Mononuclear cell (primary cell): ENCODE data around the gene GRIP1. TPM values are rescaled to one million over a fixed set of nuclear protein-coding genes. Genes with fewer than 3 reads are reported as not detected.

ENCODE experiments used
- H3K27me3 ChIP-seq: 2 replicates; pipeline ENCODE4 v1.6.0; 2011; ENCODE audit warnings: low read length, control low read depth; ENCODE audit not compliant: insufficient read depth
- H3K4me1 ChIP-seq: 2 replicates; pipeline ENCODE4 v1.5.1; 2011; ENCODE audit warnings: mild to moderate bottlenecking, low read length, control low read depth; ENCODE audit not compliant: insufficient read depth
- H3K4me3 ChIP-seq: 2 replicates; pipeline ENCODE4 v1.5.1; 2011; ENCODE audit warnings: mild to moderate bottlenecking, low read length, moderate library complexity
- H3K9me3 ChIP-seq: 2 replicates; pipeline ENCODE4 v1.5.1; 2011; ENCODE audit warnings: low read depth, mild to moderate bottlenecking, control low read depth, low read length
- total RNA-seq: library from RNA; depleted of rRNA; stranded (reverse); fragments of >200 nt; gene quantifications from one replicate; pipeline ENCODE4 v1.2.3, GENCODE V29; 2012

Gene GRIP1
- total RNA-seq, 1 donor: 0.94 TPM

GRCh38 chr12:66418908-66419307 lies 260.0 kb downstream of the GRIP1 start:
- H3K4me3 ChIP-seq: no peak overlapping the region
- H3K9me3 ChIP-seq: no peaks in the 10 kb centered on the region
- H3K4me1 ChIP-seq: no peaks in the 10 kb centered on the region
- no peaks in the 10 kb centered on the region for H3K27me3 ChIP-seq

GRCh38 chr12:66417217-66417616 lies 261.7 kb downstream of the GRIP1 start:
- H3K4me3 ChIP-seq: no peak overlapping the region
- H3K9me3 ChIP-seq: no peaks in the 10 kb centered on the region
- no peaks in the 10 kb centered on the region for H3K4me1 ChIP-seq
- H3K27me3 ChIP-seq: no peaks in the 10 kb centered on the region

- H3K27me3 ChIP-seq: no peaks in the 10 kb centered on the region
- peaks cover 23% of the 10 kb centered on the region for H3K4me1 ChIP-seq
- H3K4me3 ChIP-seq: no peak overlapping the region
- no peaks in the 10 kb centered on the region for H3K9me3 ChIP-seq
These were observed 269.5 kb downstream of the GRIP1 start for GRCh38 chr12:66409195-66409871.

- Histone ChIP-seq H3K4me3 (no peak overlapping the region), H3K27me3 (no peaks in the 10 kb centered on the region), H3K4me1 (peaks cover 23% of the 10 kb centered on the region), H3K9me3 (no peaks in the 10 kb centered on the region)
These were observed 273.5 kb downstream of the GRIP1 start for GRCh38 chr12:66405395-66405794.

GRCh38 chr12:66403746-66404145 lies 275.1 kb downstream of the GRIP1 start:
- peaks cover 20% of the 10 kb centered on the region for H3K4me1 ChIP-seq
- no peaks in the 10 kb centered on the region for H3K9me3 ChIP-seq
- no peaks in the 10 kb centered on the region for H3K27me3 ChIP-seq
- H3K4me3 ChIP-seq: no peak overlapping the region

- Histone ChIP-seq H3K4me1 (peaks cover 6% of the 10 kb centered on the region), H3K27me3 (no peaks in the 10 kb centered on the region), H3K4me3 (no peak overlapping the region), H3K9me3 (no peaks in the 10 kb centered on the region)
These were observed 279.0 kb downstream of the GRIP1 start for GRCh38 chr12:66399911-66400306.

GRCh38 chr12:66398931-66399910 lies 279.7 kb downstream of the GRIP1 start:
- Histone ChIP-seq H3K4me1 (peaks cover 6% of the 10 kb centered on the region), H3K4me3 (no peak overlapping the region), H3K27me3 (no peaks in the 10 kb centered on the region), H3K9me3 (no peaks in the 10 kb centered on the region)

- H3K9me3 ChIP-seq: no peaks in the 10 kb centered on the region
- no peak overlapping the region for H3K4me3 ChIP-seq
- H3K27me3 ChIP-seq: no peaks in the 10 kb centered on the region
- peaks cover 11% of the 10 kb centered on the region for H3K4me1 ChIP-seq
These were observed 281.1 kb downstream of the GRIP1 start for GRCh38 chr12:66397574-66398290.

- H3K27me3 ChIP-seq: no peaks in the 10 kb centered on the region
- no peaks in the 10 kb centered on the region for H3K9me3 ChIP-seq
- H3K4me1 ChIP-seq: peaks cover 15% of the 10 kb centered on the region
- H3K4me3 ChIP-seq: no peak overlapping the region
These were observed 285.0 kb downstream of the GRIP1 start for GRCh38 chr12:66393890-66394289.

GRCh38 chr12:66392266-66392915 lies 286.5 kb downstream of the GRIP1 start:
- Histone ChIP-seq H3K9me3 (peaks cover 4% of the 10 kb centered on the region), H3K4me1 (peaks cover 20% of the 10 kb centered on the region), H3K27me3 (no peaks in the 10 kb centered on the region), H3K4me3 (no peak overlapping the region)

GRCh38 chr12:66388517-66388916 lies 290.4 kb downstream of the GRIP1 start:
- Histone ChIP-seq H3K4me3 (no peak overlapping the region), H3K9me3 (peaks cover 5% of the 10 kb centered on the region), H3K27me3 (no peaks in the 10 kb centered on the region), H3K4me1 (peaks cover 20% of the 10 kb centered on the region)

- Histone ChIP-seq H3K9me3 (peaks cover 5% of the 10 kb centered on the region), H3K27me3 (no peaks in the 10 kb centered on the region)
These were observed 291.8 kb downstream of the GRIP1 start for GRCh38 chr12:66387117-66387516.

GRCh38 chr12:66380769-66381535 lies 297.9 kb downstream of the GRIP1 start:
- no peaks in the 10 kb centered on the region for H3K9me3 ChIP-seq
- peaks cover 31% of the 10 kb centered on the region for H3K4me1 ChIP-seq

More at GRCh38 chr12:66387117-66387516, 291.8 kb downstream of the GRIP1 start:
- Histone ChIP-seq H3K4me1 (peaks cover 13% of the 10 kb centered on the region), H3K4me3 (no peak overlapping the region)

GRCh38 chr12:66379616-66380015 lies 299.3 kb downstream of the GRIP1 start:
- Histone ChIP-seq H3K27me3 (no peaks in the 10 kb centered on the region), H3K4me1 (peaks cover 31% of the 10 kb centered on the region), H3K4me3 (no peak overlapping the region), H3K9me3 (no peaks in the 10 kb centered on the region)

More at GRCh38 chr12:66380769-66381535, 297.9 kb downstream of the GRIP1 start:
- Histone ChIP-seq H3K4me3 (no peak overlapping the region), H3K27me3 (no peaks in the 10 kb centered on the region)
